Activated T-cell treated with anti-CD3 and anti-CD28 coated beads for 4 hours (primary cell): ENCODE results near the gene CCDC178.

ENCODE experiments used
- DNase-seq: peaks from one replicate; pipeline ENCODE4 v3.0.0-alpha.2; 2020

Gene CCDC178

GRCh38 chr18:32908424-32908805, 532.1 kb downstream of the CCDC178 start:
- DNase-seq = no peak

- no peak for DNase-seq
Observed at GRCh38 chr18:32907648-32908423, 532.7 kb downstream of the CCDC178 start.

GRCh38 chr18:32907311-32907585, 533.3 kb downstream of the CCDC178 start:
- DNase-seq = no peak

- DNase-seq = no peak
Observed at GRCh38 chr18:32906506-32907310, 533.8 kb downstream of the CCDC178 start.

- DNase-seq = no peak
Observed at GRCh38 chr18:32905651-32906050, 534.9 kb downstream of the CCDC178 start.

- no peak for DNase-seq
Observed at GRCh38 chr18:32902568-32903330, 537.8 kb downstream of the CCDC178 start.

GRCh38 chr18:32899819-32900218, 540.7 kb downstream of the CCDC178 start:
- no peak for DNase-seq

- DNase-seq = no peak
Observed at GRCh38 chr18:32896776-32897547, 543.6 kb downstream of the CCDC178 start.

GRCh38 chr18:32893915-32894314, 546.6 kb downstream of the CCDC178 start:
- DNase-seq = no peak

- DNase-seq = no peak
Observed at GRCh38 chr18:32891797-32892196, 548.7 kb downstream of the CCDC178 start.

- DNase-seq = no peak
Observed at GRCh38 chr18:32891130-32891529, 549.4 kb downstream of the CCDC178 start.

GRCh38 chr18:32889615-32890593, 550.6 kb downstream of the CCDC178 start:
- no peak for DNase-seq

GRCh38 chr18:32888306-32888705, 552.2 kb downstream of the CCDC178 start:
- no peak for DNase-seq
